Left kidney (tissue), 8 donors: Measurements from ENCODE around the gene SAT1. TPM values are rescaled to one million over a fixed set of nuclear protein-coding genes. Genes with fewer than 3 reads are reported as not detected.
"Not testable (repeated sequence)": the region's sequence is repeated elsewhere in the genome, so short reads cannot be mapped to it uniquely, and the experiment has no call there.

Experiments
- DNase-seq: peaks from one replicate; pipeline ENCODE4 v3.0.0-alpha.2; 2013
- long read RNA-seq, 8 donors: transcript quantifications; one replicate each; lab custom pipeline, GENCODE V29; 2026
- polyA plus RNA-seq: library from polyadenylated mRNA; unstranded; fragments of 120-200 nt; gene quantifications from one replicate; pipeline ENCODE4 v1.2.1, GENCODE V29; 2013; ENCODE audit not compliant: insufficient read length

The SAT1 gene
- polyA plus RNA-seq = 248 TPM
- long read RNA-seq, donor 1, transcript SAT1-202 (3 exons, 909 nt) = minor isoform, 12 of 154 reads
- long read RNA-seq, donor 1, transcript SAT1-207 (3 exons, 1,033 nt) = minor isoform, 19 of 154 reads
- long read RNA-seq, donor 1, transcript SAT1-204 (6 exons, 1,065 nt) = major isoform, 92 of 154 reads
- long read RNA-seq, donor 1, transcript SAT1-209 (7 exons, 1,135 nt) = minor isoform, 7 of 154 reads
- long read RNA-seq, donor 1, partial matches to known transcripts = 11 of 154 reads
- long read RNA-seq, donor 1, other reads (novel, unspliced or antisense) = 7 of 154 reads
- long read RNA-seq, donor 2, transcript SAT1-202 (3 exons, 909 nt) = minor isoform, 20 of 146 reads
- long read RNA-seq, donor 2, transcript SAT1-207 (3 exons, 1,033 nt) = minor isoform, 28 of 146 reads
- long read RNA-seq, donor 2, transcript SAT1-201 (2 exons, 801 nt) = minor isoform, 5 of 146 reads
- long read RNA-seq, donor 2, transcript SAT1-204 (6 exons, 1,065 nt) = major isoform, 80 of 146 reads
- long read RNA-seq, donor 2, partial matches to known transcripts = 0 of 146 reads
- long read RNA-seq, donor 2, other reads (novel, unspliced or antisense) = 7 of 146 reads
- long read RNA-seq, donor 3, transcript SAT1-202 (3 exons, 909 nt) = minor isoform, 19 of 156 reads
- long read RNA-seq, donor 3, transcript SAT1-207 (3 exons, 1,033 nt) = minor isoform, 40 of 156 reads
- long read RNA-seq, donor 3, transcript SAT1-204 (6 exons, 1,065 nt) = major isoform, 57 of 156 reads
- long read RNA-seq, donor 3, transcript SAT1-201 (2 exons, 801 nt) = minor isoform, 6 of 156 reads
- long read RNA-seq, donor 3, partial matches to known transcripts = 0 of 156 reads
- long read RNA-seq, donor 3, other reads (novel, unspliced or antisense) = 26 of 156 reads
- long read RNA-seq, donor 4, transcript SAT1-207 (3 exons, 1,033 nt) = minor isoform, 5 of 23 reads
- long read RNA-seq, donor 4, transcript SAT1-202 (3 exons, 909 nt) = minor isoform, 6 of 23 reads
- long read RNA-seq, donor 4, transcript SAT1-204 (6 exons, 1,065 nt) = major isoform, 11 of 23 reads
- long read RNA-seq, donor 4, partial matches to known transcripts = 0 of 23 reads
- long read RNA-seq, donor 4, other reads (novel, unspliced or antisense) = 0 of 23 reads
- long read RNA-seq, donor 5, transcript SAT1-202 (3 exons, 909 nt) = minor isoform, 22 of 300 reads
- long read RNA-seq, donor 5, transcript SAT1-209 (7 exons, 1,135 nt) = minor isoform, 12 of 300 reads
- long read RNA-seq, donor 5, transcript SAT1-207 (3 exons, 1,033 nt) = minor isoform, 89 of 300 reads
- long read RNA-seq, donor 5, transcript SAT1-204 (6 exons, 1,065 nt) = major isoform, 142 of 300 reads
- long read RNA-seq, donor 5, partial matches to known transcripts = 9 of 300 reads
- long read RNA-seq, donor 5, other reads (novel, unspliced or antisense) = 17 of 300 reads
- long read RNA-seq, donor 6, transcript SAT1-207 (3 exons, 1,033 nt) = minor isoform, 11 of 92 reads
- long read RNA-seq, donor 6, transcript SAT1-204 (6 exons, 1,065 nt) = major isoform, 54 of 92 reads
- long read RNA-seq, donor 6, transcript SAT1-202 (3 exons, 909 nt) = minor isoform, 13 of 92 reads
- long read RNA-seq, donor 6, partial matches to known transcripts = 6 of 92 reads
- long read RNA-seq, donor 6, other reads (novel, unspliced or antisense) = 0 of 92 reads
- long read RNA-seq, donor 7, transcript SAT1-201 (2 exons, 801 nt) = minor isoform, 27 of 280 reads
- long read RNA-seq, donor 7, transcript SAT1-202 (3 exons, 909 nt) = minor isoform, 41 of 280 reads
- long read RNA-seq, donor 7, transcript SAT1-207 (3 exons, 1,033 nt) = minor isoform, 53 of 280 reads
- long read RNA-seq, donor 7, transcript SAT1-204 (6 exons, 1,065 nt) = major isoform, 121 of 280 reads
- long read RNA-seq, donor 7, partial matches to known transcripts = 22 of 280 reads
- long read RNA-seq, donor 7, other reads (novel, unspliced or antisense) = 12 of 280 reads
- long read RNA-seq, donor 8, transcript SAT1-207 (3 exons, 1,033 nt) = minor isoform, 22 of 649 reads
- long read RNA-seq, donor 8, transcript SAT1-204 (6 exons, 1,065 nt) = major isoform, 49 of 649 reads
- long read RNA-seq, donor 8, transcript SAT1-202 (3 exons, 909 nt) = minor isoform, 10 of 649 reads
- long read RNA-seq, donor 8, partial matches to known transcripts = 557 of 649 reads
- long read RNA-seq, donor 8, other reads (novel, unspliced or antisense) = 6 of 649 reads

DNA sequence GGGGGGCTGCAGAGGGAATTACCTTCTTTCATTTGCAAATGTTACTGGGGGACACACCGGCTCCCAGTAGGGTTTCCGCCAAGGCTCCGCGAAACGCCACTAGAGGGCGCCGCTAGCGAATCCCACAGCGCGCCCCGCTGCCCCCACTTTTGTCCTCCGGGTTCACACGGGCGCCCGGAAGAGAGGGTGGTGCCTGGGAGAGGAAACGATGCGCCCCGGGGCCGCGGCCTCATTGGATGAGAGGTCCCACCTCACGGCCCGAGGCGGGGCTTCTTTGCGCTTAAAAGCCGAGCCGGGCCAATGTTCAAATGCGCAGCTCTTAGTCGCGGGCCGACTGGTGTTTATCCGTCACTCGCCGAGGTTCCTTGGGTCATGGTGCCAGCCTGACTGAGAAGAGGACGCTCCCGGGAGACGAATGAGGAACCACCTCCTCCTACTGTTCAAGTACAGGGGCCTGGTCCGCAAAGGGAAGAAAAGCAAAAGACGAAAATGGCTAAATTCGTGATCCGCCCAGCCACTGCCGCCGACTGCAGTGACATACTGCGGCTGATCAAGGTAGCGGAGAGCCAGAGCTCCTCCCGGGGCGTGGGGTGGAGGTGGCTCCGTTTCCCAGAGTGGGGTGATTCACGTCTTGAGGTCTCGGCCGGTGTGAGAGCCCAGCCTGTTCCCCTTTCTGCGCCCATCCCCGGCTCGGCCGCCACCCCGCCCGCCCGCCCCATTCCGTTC is at the start of gene SAT1:
TSS of gene SAT1 (plus strand) at position 311 of the 726 bp plus-strand sequence. CDS start at position 490, 179 bp downstream.
- DNase-seq = peak; percentile 92

GRCh38 chrX:23736030-23736429 is 46.9 kb upstream of the SAT1 start:
- DNase-seq = no peak

DNA sequence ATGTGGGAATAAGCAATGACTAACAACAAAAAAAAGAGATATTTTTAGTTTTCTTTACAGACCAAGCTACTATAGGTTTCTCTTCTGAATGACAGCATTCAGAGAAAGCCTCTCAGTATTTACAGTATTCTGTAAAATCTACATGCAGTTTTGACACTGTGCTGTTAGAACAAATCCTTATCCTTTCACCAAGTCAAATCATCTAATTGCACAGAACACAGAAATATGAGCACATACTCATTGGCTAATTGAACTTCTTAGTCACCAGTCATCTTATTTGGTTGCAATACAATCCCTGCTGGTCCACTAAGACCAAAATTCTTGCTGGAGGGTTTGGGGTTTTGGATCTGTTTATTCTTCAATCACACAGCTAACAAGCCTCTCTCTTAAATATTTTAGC is 45.6 kb upstream of the SAT1 start:
- no peak for DNase-seq

- peak; percentile 53 for DNase-seq
Measured at GRCh38 chrX:23742174-23742696, 40.7 kb upstream of the SAT1 start.

GRCh38 chrX:23742697-23743622 is 40.0 kb upstream of the SAT1 start, which contains the start of gene ACOT9:
Gene ACOT9 (minus strand): TSS chrX:23743276. CDS start chrX:23743144, 132 bp downstream.
- DNase-seq = peak; percentile 82

DNA sequence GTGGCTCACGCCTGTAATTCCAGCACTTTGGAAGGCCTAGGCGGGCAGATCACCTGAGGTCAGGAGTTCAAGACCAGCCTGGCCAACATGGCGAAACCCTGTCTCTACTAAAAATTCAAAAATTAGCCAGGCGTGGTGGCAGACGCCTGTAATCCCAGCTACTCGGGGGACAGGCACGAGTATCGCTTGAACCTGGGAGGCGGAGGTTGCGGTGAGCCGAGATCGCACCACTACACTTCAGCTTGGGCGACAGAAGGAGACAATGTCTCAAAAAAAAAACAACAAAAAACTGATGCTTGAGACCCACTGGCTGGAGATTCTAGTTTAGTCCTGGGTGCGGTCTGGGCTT is 39.4 kb upstream of the SAT1 start:
- DNase-seq = not testable (repeated sequence)

- no peak for DNase-seq
Measured at GRCh38 chrX:23745786-23746185, 37.2 kb upstream of the SAT1 start.

GRCh38 chrX:23749129-23749528 is 33.8 kb upstream of the SAT1 start:
- no peak for DNase-seq

- DNase-seq = no peak
Measured at GRCh38 chrX:23749576-23749975, 33.4 kb upstream of the SAT1 start.

DNA sequence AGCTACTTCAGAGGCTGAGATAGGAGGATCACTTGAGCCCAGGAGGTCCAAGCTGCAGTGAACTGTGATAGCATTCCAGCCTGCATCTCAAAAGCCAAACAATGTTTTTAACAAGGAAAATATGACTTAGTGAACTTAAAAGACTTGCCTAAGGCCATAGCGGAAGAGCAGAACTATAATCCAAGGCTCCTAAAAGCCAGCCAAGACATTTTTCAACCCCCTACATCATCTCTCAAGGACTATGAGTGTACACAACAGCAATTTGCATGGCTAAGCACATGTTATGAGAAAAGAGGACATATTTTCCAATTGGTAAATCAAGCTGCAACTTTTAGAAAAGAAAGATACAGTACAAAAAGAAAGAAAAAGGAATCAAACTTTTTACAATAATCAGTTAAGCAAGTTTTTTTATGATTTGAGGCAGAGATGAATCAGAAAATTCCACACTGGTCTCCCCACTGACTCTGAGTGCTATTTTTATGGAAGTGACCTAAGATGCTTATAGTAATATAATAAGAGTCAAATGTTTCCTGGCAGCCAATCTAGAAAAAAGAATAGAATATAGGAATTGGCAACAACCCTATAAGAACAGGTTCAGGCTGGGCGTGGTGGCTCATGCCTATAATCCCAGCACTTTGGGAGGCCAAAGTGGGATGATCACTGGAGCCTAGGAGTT is 30.1 kb upstream of the SAT1 start:
- DNase-seq = no peak

GRCh38 chrX:23754664-23755063 is 28.3 kb upstream of the SAT1 start:
- no peak for DNase-seq

DNA sequence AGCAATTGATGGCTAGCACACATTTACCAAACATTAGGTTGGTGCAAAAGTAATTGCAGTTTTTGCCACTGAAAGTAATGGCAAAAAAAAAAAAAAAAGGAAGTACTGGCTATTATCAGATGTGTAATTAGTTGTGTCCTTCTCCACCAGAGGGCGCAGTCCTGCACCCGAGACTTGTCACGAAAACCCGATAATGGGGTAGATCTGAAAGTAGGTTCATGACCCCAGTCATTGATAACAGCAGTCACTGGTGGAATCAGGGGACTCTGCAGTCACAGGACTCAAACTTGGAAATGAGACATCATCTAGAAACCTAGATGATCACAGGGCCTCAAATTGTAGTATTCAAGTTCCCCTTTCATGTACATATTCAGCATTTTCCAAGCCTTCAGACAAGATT is 26.8 kb upstream of the SAT1 start:
- DNase-seq = peak; percentile 39

- no peak for DNase-seq
Measured at GRCh38 chrX:23759821-23760220, 23.2 kb upstream of the SAT1 start.

DNA sequence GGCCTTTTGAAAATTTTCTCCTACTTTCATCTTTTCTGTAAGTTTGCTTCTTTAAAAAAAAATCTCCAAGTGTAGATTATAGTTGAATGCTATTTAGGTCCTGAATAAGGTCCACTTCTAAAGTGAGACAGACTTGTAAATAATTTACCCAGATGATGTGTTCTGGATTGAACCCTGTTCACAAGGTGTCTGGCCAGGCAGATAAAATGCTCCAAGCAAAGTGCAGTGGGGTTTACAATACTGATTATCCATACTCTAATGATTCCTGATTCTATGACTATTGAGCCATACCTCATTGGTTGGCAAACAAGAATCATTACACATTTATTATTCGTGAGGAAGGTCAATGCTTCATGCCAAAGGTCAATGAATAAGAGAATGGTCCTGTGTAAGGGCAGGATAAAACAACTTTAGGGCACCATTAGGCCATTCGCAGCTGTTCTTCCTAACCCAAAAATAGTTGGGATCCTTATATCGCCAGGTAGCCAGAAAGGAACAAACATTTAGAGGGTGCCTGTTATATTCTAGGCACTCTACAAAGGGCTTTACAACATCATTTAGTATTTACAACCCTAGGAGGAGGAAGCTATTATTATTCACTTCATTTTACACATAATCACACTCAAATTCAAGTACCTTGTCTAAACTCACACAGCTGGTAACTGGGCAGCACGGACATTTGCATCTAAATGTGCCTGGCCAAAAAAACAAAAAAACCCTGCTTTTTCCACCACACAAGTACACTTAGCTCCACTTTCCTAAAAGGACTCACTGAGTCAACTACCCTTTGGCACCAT is 18.6 kb upstream of the SAT1 start:
- DNase-seq = no peak

DNA sequence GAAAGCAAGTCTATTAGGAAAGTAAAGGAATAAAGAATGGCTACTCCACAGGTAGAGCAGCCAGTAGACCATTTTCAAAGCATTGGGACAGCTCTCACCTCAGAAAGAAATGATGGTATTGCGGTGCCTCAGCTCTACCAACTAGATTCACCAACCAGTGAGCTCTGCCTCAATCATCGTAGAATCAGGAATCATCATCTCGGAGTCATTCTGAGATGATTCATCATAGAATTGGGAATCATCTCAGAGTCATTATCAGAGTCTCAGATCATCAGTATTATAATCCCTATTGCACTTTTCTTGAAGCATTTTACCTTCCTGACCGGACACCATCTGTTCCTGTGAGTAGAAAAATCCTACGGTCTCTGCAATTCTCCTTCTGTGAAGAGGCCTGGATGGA is 17.5 kb upstream of the SAT1 start:
- DNase-seq = no peak

DNA sequence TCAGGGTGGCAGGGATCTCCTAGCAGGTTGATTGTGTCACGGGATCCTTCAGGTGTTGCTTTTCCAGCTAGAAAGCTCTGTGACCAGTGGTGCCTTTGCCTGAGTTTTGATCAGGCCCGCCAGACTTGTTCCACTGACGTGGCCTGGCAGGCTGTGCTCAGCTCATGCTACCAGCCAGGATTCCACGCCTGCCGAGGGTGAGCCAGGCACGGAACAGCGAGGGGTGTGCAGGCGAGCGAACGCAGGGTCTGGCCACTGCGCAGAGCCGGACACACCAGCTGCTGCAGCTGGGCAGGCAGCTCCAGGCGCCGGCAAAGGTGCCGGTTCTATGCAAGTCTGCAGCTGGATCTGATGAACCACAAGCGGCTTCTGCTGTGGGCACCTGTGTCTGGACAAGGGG is 17.1 kb upstream of the SAT1 start:
- DNase-seq = no peak
